H1 (cell line): ENCODE measurements around the gene ASB3. TPM values are rescaled to one million over a fixed set of nuclear protein-coding genes. Genes with fewer than 3 reads are reported as not detected.

Experiments
- FOSL1 ChIP-seq: IDR thresholded peaks from 2 replicates; pipeline ENCODE4 v1.6.1; 2011; ENCODE audit warnings: mild to moderate bottlenecking, low read depth, low read length, moderate library complexity; ENCODE audit not compliant: insufficient read depth
- GABPA ChIP-seq: IDR thresholded peaks from 2 replicates; pipeline ENCODE4 v1.6.1; 2011; ENCODE audit warnings: mild to moderate bottlenecking, low read length, moderate library complexity, borderline replicate concordance; ENCODE audit not compliant: insufficient read depth
- HDAC6 ChIP-seq: IDR thresholded peaks from one replicate; pipeline ENCODE4 v1.7.1; 2012; ENCODE audit warnings: low read depth, mild to moderate bottlenecking, inconsistent platforms, low read length, moderate library complexity
- NANOG ChIP-seq: IDR thresholded peaks from 2 replicates; pipeline ENCODE4 v1.6.1; 2011; ENCODE audit warnings: low read length, low read depth, mild to moderate bottlenecking, inconsistent platforms; ENCODE audit not compliant: insufficient read depth, poor library complexity, severe bottlenecking
- TAF1 ChIP-seq: IDR thresholded peaks from 2 replicates; pipeline ENCODE4 v1.6.1; 2011; ENCODE audit warnings: mild to moderate bottlenecking, low read depth, low read length
- polyA plus RNA-seq, 7 experiments: library from polyadenylated mRNA; depleted of rRNA in 3 of 7; stranded (reverse) in 5 of 7; unstranded in 2 of 7; fragments of >200 nt in 5 of 7; fragments of 200-250 nt in 2 of 7; gene quantifications; 1 replicate in 5 of 7; 2 replicates in 1 of 7; 4 replicates in 1 of 7; pipeline versions ENCODE4 v1.2.1 to v1.2.3, GENCODE V29; 2011 to 2013; ENCODE audit warnings: missing spikeins in 2 of 7, mixed read lengths in 2 of 7
- total RNA-seq: library from RNA; stranded (reverse); fragmentation: NEBNext Ultra II Directional; extraction: Animal tissue kit (Norgen Biotek cat#: 25700); gene quantifications from 2 replicates; pipeline ENCODE4 v1.2.1, GENCODE V29; 2021

Gene ASB3
- total and polyA plus RNA-seq, 2 of the 8 experiments (the other 6 are each of a cell fraction or from before 2014, with no cell fraction given): 22.6 to 25.4 TPM

GRCh38 chr2:53654396-53654795 is 132.4 kb downstream of the ASB3 start (continued):
- TF ChIP-seq FOSL1 (no peak), NANOG (no peak), HDAC6 (no peak), GABPA (no peak), TAF1 (no peak)
